Kidney (tissue), 14 donors: Measurements from ENCODE around the gene BTBD1. TPM values are rescaled to one million over a fixed set of nuclear protein-coding genes. Genes with fewer than 3 reads are reported as not detected.

Experiments
- DNase-seq, 5 donors: peaks; one replicate each; pipeline ENCODE4 v3.0.0-alpha.2; 2013 to 2020
- FAIRE-seq: peaks from 2 replicates; lab custom pipeline; 2012; peaks lifted over from hg19 to GRCh38; lab: Jason Lieb, UNC
- H3K27ac ChIP-seq, 2 donors: one replicate each; pipeline ENCODE4 v1.7.0; 2013; ENCODE audit warnings: low read depth in 2 of 2, low read length in 2 of 2, inconsistent platforms in 1 of 2
- H3K27me3 ChIP-seq: one replicate; pipeline ENCODE4 v1.7.1; 2013; ENCODE audit warnings: low read length, inconsistent platforms; ENCODE audit not compliant: control insufficient read depth, insufficient read depth
- H3K36me3 ChIP-seq, 3 donors: one replicate each; pipeline versions ENCODE4 v1.7.0 to v1.7.1; 2013; ENCODE audit warnings: low read length in 3 of 3, control low read depth in 1 of 3, inconsistent platforms in 1 of 3; ENCODE audit not compliant: insufficient read depth in 3 of 3, control insufficient read depth in 2 of 3
- H3K4me1 ChIP-seq, 3 donors: one replicate each; pipeline versions ENCODE4 v1.7.0 to v1.7.1; 2013; ENCODE audit warnings: low read length in 3 of 3, inconsistent platforms in 1 of 3, low read depth in 1 of 3; ENCODE audit not compliant: control insufficient read depth in 2 of 3, insufficient read depth in 2 of 3
- H3K4me3 ChIP-seq, 3 donors: one replicate each; pipeline versions ENCODE4 v1.7.0 to v1.8.1; 2013; ENCODE audit warnings: low read length in 3 of 3, control low read depth in 1 of 3, inconsistent platforms in 1 of 3
- H3K9ac ChIP-seq, 3 donors: one replicate each; pipeline versions ENCODE4 v1.7.0 to v1.7.1; 2013; ENCODE audit warnings: low read length in 3 of 3, control low read depth in 1 of 3, inconsistent platforms in 1 of 3
- H3K9me3 ChIP-seq, 3 donors: one replicate each; pipeline versions ENCODE4 v1.7.0 to v1.7.1; 2013; ENCODE audit warnings: low read length in 3 of 3, control low read depth in 1 of 3, inconsistent platforms in 1 of 3; ENCODE audit not compliant: control insufficient read depth in 2 of 3, insufficient read depth in 1 of 3
- CTCF ChIP-seq: IDR thresholded peaks from 3 replicates; pipeline ENCODE4 v1.5.1; 2012; ENCODE audit warnings: mild to moderate bottlenecking, moderate library complexity, borderline replicate concordance; ENCODE audit not compliant: insufficient read depth; ENCODE audit errors: extremely low read depth
- intact Hi-C: fragments of 100-400 bp; cut with DNase I; formaldehyde crosslinking; loops from one replicate; pipeline ENCODE4 v1.11.1; 2022
- polyA plus RNA-seq: library from polyadenylated mRNA; stranded (reverse); fragments of 350-450 nt; fragmentation: Illumina TruSeq; extraction: RNeasy Lipid Tissue Mini Kit (QIAGEN cat#74804); gene quantifications from one replicate; pipeline ENCODE4 v1.2.3, GENCODE V29; 2014; ENCODE audit warnings: low read depth, low replicate concordance; ENCODE audit not compliant: insufficient read depth
- total RNA-seq: library from RNA; stranded (reverse); fragmentation: NEBNext Ultra II Directional; extraction: Animal tissue kit (Norgen Biotek cat#: 25700); gene quantifications from one replicate; pipeline ENCODE4 v1.2.1, GENCODE V29; 2021
- donor health status: control.
- donor health status: control.
- donor health status: control.
- donor health status: control.
- donor health status: control.
- donor health status: DM: yes; HTN: yes; CAD: no.
- donor health status: Normal renal cell carcinoma (clear cell type).

BTBD1 gene
- total and polyA plus RNA-seq, 2 donors from 2014 or later = 29.1 to 52.0 TPM

- intact Hi-C loops = no loop called here
- no peak for FAIRE-seq
- Histone ChIP-seq H3K36me3 (no peaks in the 10 kb centered on the region), H3K9me3 (no peaks in the 10 kb centered on the region), H3K4me1 (peaks cover 0 to 11% (median 0%) of the 10 kb centered on the region in 3 donors), H3K4me3 (no peak overlapping the region), H3K27me3 (peaks cover 5% of the 10 kb centered on the region), H3K27ac (no peak overlapping the region), H3K9ac (no peak overlapping the region)
- no peak for TF ChIP-seq CTCF
- DNase-seq = no peak
These were observed 45.9 kb upstream of the BTBD1 start for GRCh38 chr15:83112956-83113299.

- H3K4me3 ChIP-seq = no peak overlapping the region
- H3K9me3 ChIP-seq = no peaks in the 10 kb centered on the region
- peaks cover 0 to 12% (median 0%) of the 10 kb centered on the region in 3 donors for H3K4me1 ChIP-seq
- H3K27ac ChIP-seq = no peak overlapping the region
- TF ChIP-seq CTCF = no peak
- no peak for FAIRE-seq
- H3K27me3 ChIP-seq = peaks cover 5% of the 10 kb centered on the region
- no peak for DNase-seq
- H3K36me3 ChIP-seq = no peaks in the 10 kb centered on the region
- intact Hi-C loops = no loop called here
- no peak overlapping the region for H3K9ac ChIP-seq
These were observed 45.3 kb upstream of the BTBD1 start for GRCh38 chr15:83112233-83112955.

- H3K27ac ChIP-seq = no peak overlapping the region
- no peak for TF ChIP-seq CTCF
- FAIRE-seq (no peak), DNase-seq (no peak)
- no peak overlapping the region for H3K4me3 ChIP-seq
- H3K27me3 ChIP-seq = peaks cover 5% of the 10 kb centered on the region
- H3K9ac ChIP-seq = no peak overlapping the region
- intact Hi-C loops = no loop called here
- peaks cover 0 to 12% (median 0%) of the 10 kb centered on the region in 3 donors for H3K4me1 ChIP-seq
- H3K36me3 ChIP-seq = no peaks in the 10 kb centered on the region
- H3K9me3 ChIP-seq = no peaks in the 10 kb centered on the region
These were observed 44.1 kb upstream of the BTBD1 start for GRCh38 chr15:83111149-83111548.
